Sigmoid colon (tissue), 7 donors: ENCODE measurements around the gene EFNB1. TPM values are rescaled to one million over a fixed set of nuclear protein-coding genes. Genes with fewer than 3 reads are reported as not detected.
"Not testable (repeated sequence)": the region's sequence is repeated elsewhere in the genome, so short reads cannot be mapped to it uniquely, and the experiment has no call there.

Experiments used
- DNase-seq: peaks from one replicate; pipeline ENCODE4 v3.0.0-alpha.2; 2019
- H3K27ac ChIP-seq, 4 donors: fragments of 200-600 bp; sonication (generic); one replicate each; pipeline ENCODE4 v1.5.1; 2016 to 2019; ENCODE audit warnings: mild to moderate bottlenecking in 1 of 4
- H3K27me3 ChIP-seq, 3 donors: fragments of 200-600 bp; sonication (generic); one replicate each; pipeline ENCODE4 v1.5.1; 2019; ENCODE audit warnings: mild to moderate bottlenecking in 1 of 3
- H3K36me3 ChIP-seq, 4 donors: fragments of 200-600 bp; sonication (generic); one replicate each; pipeline ENCODE4 v1.5.1; 2016 to 2019
- H3K4me1 ChIP-seq, 4 donors: fragments of 200-600 bp; sonication (generic); one replicate each; pipeline ENCODE4 v1.5.1; 2017 to 2019
- H3K4me3 ChIP-seq, 4 donors: fragments of 200-600 bp; sonication (generic); one replicate each; pipeline ENCODE4 v1.5.1; 2017 to 2019; ENCODE audit warnings: mild to moderate bottlenecking in 2 of 4, moderate library complexity in 1 of 4
- H3K9me3 ChIP-seq, 4 donors: fragments of 200-600 bp in 3 of 4; sonication (generic) in 3 of 4; one replicate each; pipeline versions ENCODE4 v1.5.1 to v1.6.1; 2013 to 2019
- CTCF ChIP-seq, 4 experiments: fragments of 450-650 bp in 3 of 4; fragments of 200-600 bp in 1 of 4; IDR thresholded peaks; one replicate each; pipeline ENCODE4 v1.5.1; 2016 to 2019; ENCODE audit warnings: antibody characterized with exemption in 4 of 4, mild to moderate bottlenecking in 3 of 4, moderate library complexity in 2 of 4
- EP300 ChIP-seq, 4 donors: sonication (generic); formaldehyde crosslinking; IDR thresholded peaks; one replicate each; pipeline ENCODE4 v1.6.1; 2017; ENCODE audit warnings: antibody characterized with exemption in 4 of 4
- POLR2A ChIP-seq, 2 donors: fragments of 450-650 bp; IDR thresholded peaks; one replicate each; pipeline ENCODE4 v1.6.1; 2016; ENCODE audit warnings: antibody characterized with exemption in 2 of 2, mild to moderate bottlenecking in 2 of 2, moderate library complexity in 2 of 2
- POLR2AphosphoS5 ChIP-seq, 4 donors: sonication (generic); formaldehyde crosslinking; IDR thresholded peaks; one replicate each; pipeline ENCODE4 v1.6.1; 2017; ENCODE audit warnings: antibody characterized with exemption in 4 of 4
- WGBS, 2 donors: extraction: QIAGEN DNeasy Blood & Tissue Kit; methylation state at CpG; one replicate each; pipeline ENCODE4 v1.1.7; 2013; 5-methylcytosine and 5-hydroxymethylcytosine counted together
- intact Hi-C: fragments of 100-400 bp; cut with DNase I; formaldehyde crosslinking; loops from one replicate; pipeline ENCODE4 v1.15.1; 2023
- polyA plus RNA-seq, 3 donors: library from polyadenylated mRNA; stranded (reverse); fragments of 200-250 nt; gene quantifications; one replicate each; pipeline ENCODE4 v1.2.3, GENCODE V29; 2013
- total RNA-seq, 4 donors: library from RNA; depleted of rRNA; stranded (reverse); fragments of >200 nt; gene quantifications; one replicate each; pipeline ENCODE4 v1.1.0, GENCODE V29; 2016
- donor health status: healthy with polysubstance abuse.
- donor health status: Bipolar disorder and iron deficiency.
- donor health status: healthy.

Gene EFNB1
- total and polyA plus RNA-seq, 7 donors, result 9.5 to 53.2 (median 16.2) TPM

- intact Hi-C loops, result no loop called here
- TF ChIP-seq EP300 (IDR thresholded peaks at IDR 0.05) (no peak), CTCF (IDR thresholded peaks at IDR 0.05) (no peak)
- H3K4me3 ChIP-seq, result no peak overlapping the region
- H3K27me3 ChIP-seq, result no peaks in the 10 kb centered on the region
- H3K27ac ChIP-seq, result no peak overlapping the region
- no peaks in the 10 kb centered on the region for H3K9me3 ChIP-seq
- H3K4me1 ChIP-seq, result no peaks in the 10 kb centered on the region
- no peak for DNase-seq
- H3K36me3 ChIP-seq, result no peaks in the 10 kb centered on the region
- WGBS, 2 donors, result 85 to 87% methylated on average over 1 of the region's 1 CpG
Observed at GRCh38 chrX:68792083-68792482, 36.7 kb upstream of the EFNB1 start.

- DNase-seq, result no peak
- H3K9me3 ChIP-seq, result no peaks in the 10 kb centered on the region
- no peaks in the 10 kb centered on the region for H3K36me3 ChIP-seq
- no peak overlapping the region for H3K27ac ChIP-seq
- TF ChIP-seq POLR2AphosphoS5 (IDR thresholded peaks at IDR 0.05) (no peak), EP300 (IDR thresholded peaks at IDR 0.05) (no peak), POLR2A (IDR thresholded peaks at IDR 0.05) (no peak), CTCF (IDR thresholded peaks at IDR 0.05) (no peak)
- intact Hi-C loops, result no loop called here
- 16 to 70% methylated on average over 4 of the region's 4 CpGs for WGBS, 2 donors
- H3K4me1 ChIP-seq, result no peaks in the 10 kb centered on the region
- H3K27me3 ChIP-seq, result no peaks in the 10 kb centered on the region
- H3K4me3 ChIP-seq, result no peak overlapping the region
Observed at GRCh38 chrX:68794461-68794860, 34.4 kb upstream of the EFNB1 start.

GRCh38 chrX:68795741-68796140 lies 33.1 kb upstream of the EFNB1 start:
- no peak for DNase-seq
- Histone ChIP-seq H3K4me1 (no peaks in the 10 kb centered on the region), H3K36me3 (no peaks in the 10 kb centered on the region), H3K9me3 (no peaks in the 10 kb centered on the region), H3K27me3 (no peaks in the 10 kb centered on the region), H3K4me3 (no peak overlapping the region), H3K27ac (no peak overlapping the region)
- WGBS, 2 donors, result 81 to 84% methylated on average over 3 of the region's 3 CpGs
- TF ChIP-seq POLR2A (IDR thresholded peaks at IDR 0.05) (no peak), EP300 (IDR thresholded peaks at IDR 0.05) (no peak), POLR2AphosphoS5 (IDR thresholded peaks at IDR 0.05) (no peak), CTCF (IDR thresholded peaks at IDR 0.05) (no peak)
- intact Hi-C loops, result no loop called here

GRCh38 chrX:68798400-68798799 lies 30.4 kb upstream of the EFNB1 start:
- H3K4me1 ChIP-seq, H3K27ac ChIP-seq, intact Hi-C loops, H3K36me3 ChIP-seq, DNase-seq, H3K9me3 ChIP-seq, H3K4me3 ChIP-seq, H3K27me3 ChIP-seq: not testable (repeated sequence)

GRCh38 chrX:68801737-68802290 lies 27.0 kb upstream of the EFNB1 start:
- H3K4me1 ChIP-seq, result no peaks in the 10 kb centered on the region
- H3K9me3 ChIP-seq, result no peaks in the 10 kb centered on the region
- H3K36me3 ChIP-seq, result no peaks in the 10 kb centered on the region
- TF ChIP-seq POLR2AphosphoS5 (IDR thresholded peaks at IDR 0.05), result no peak
- no peak for TF ChIP-seq EP300 (IDR thresholded peaks at IDR 0.05)
- TF ChIP-seq CTCF (IDR thresholded peaks at IDR 0.05), result no peak
- no peak for TF ChIP-seq POLR2A (IDR thresholded peaks at IDR 0.05)
- intact Hi-C loops, result loop anchor here (10.0 kb wide), 1 partner anchor 287 kb away; no protein-coding TSS in a partner anchor
- 76 to 82% methylated on average over 4 of the region's 4 CpGs for WGBS, 2 donors
- H3K27ac ChIP-seq, result no peak overlapping the region
- no peak for DNase-seq
- H3K27me3 ChIP-seq, result no peaks in the 10 kb centered on the region
- no peak overlapping the region for H3K4me3 ChIP-seq
